Tibial artery (tissue), 4 donors: ENCODE measurements around the gene CACNA1C.

ENCODE experiments used
- DNase-seq, 2 donors: peaks; one replicate each; pipeline ENCODE4 v3.0.0-alpha.2; 2019
- H3K27ac ChIP-seq, 2 donors: fragments of 200-600 bp; sonication (generic) in 1 of 2; 1 replicate in 1 of 2; 2 replicates in 1 of 2; pipeline ENCODE4 v1.5.1; 2018 to 2019; ENCODE audit warnings: mild to moderate bottlenecking in 1 of 2
- H3K27me3 ChIP-seq, 2 donors: fragments of 200-600 bp; sonication (generic) in 1 of 2; one replicate each; pipeline versions ENCODE4 v1.5.1 to v1.6.0; 2016 to 2019
- H3K36me3 ChIP-seq, 3 donors: fragments of 200-600 bp; sonication (generic) in 2 of 3; one replicate each; pipeline ENCODE4 v1.5.1; 2016 to 2019; ENCODE audit warnings: mild to moderate bottlenecking in 2 of 3
- H3K4me1 ChIP-seq, 4 donors: fragments of 200-600 bp; sonication (generic) in 2 of 4; 1 replicate in 3 of 4; 2 replicates in 1 of 4; pipeline ENCODE4 v1.5.1; 2016 to 2019
- H3K4me3 ChIP-seq, 2 donors: fragments of 200-600 bp; sonication (generic) in 1 of 2; 1 replicate in 1 of 2; 2 replicates in 1 of 2; pipeline ENCODE4 v1.5.1; 2018 to 2019; ENCODE audit warnings: mild to moderate bottlenecking in 2 of 2
- H3K9me3 ChIP-seq, 3 donors: fragments of 200-600 bp; sonication (generic) in 1 of 3; one replicate each; pipeline ENCODE4 v1.5.1; 2016 to 2019
- intact Hi-C: fragments of 100-400 bp; cut with DNase I; formaldehyde crosslinking; loops from one replicate; pipeline ENCODE4 v1.15.0; 2023; ENCODE audit warnings: low total_unique reads
- TF ChIP-seq, protein P1 (sequence below), 2 experiments: fragments of 200-600 bp in 1 of 2; fragments of 450-650 bp in 1 of 2; IDR thresholded peaks; one replicate each; pipeline ENCODE4 v1.5.1; 2017 to 2019; ENCODE audit warnings: antibody characterized with exemption in 2 of 2, mild to moderate bottlenecking in 1 of 2, moderate library complexity in 1 of 2

The CACNA1C gene

DNA sequence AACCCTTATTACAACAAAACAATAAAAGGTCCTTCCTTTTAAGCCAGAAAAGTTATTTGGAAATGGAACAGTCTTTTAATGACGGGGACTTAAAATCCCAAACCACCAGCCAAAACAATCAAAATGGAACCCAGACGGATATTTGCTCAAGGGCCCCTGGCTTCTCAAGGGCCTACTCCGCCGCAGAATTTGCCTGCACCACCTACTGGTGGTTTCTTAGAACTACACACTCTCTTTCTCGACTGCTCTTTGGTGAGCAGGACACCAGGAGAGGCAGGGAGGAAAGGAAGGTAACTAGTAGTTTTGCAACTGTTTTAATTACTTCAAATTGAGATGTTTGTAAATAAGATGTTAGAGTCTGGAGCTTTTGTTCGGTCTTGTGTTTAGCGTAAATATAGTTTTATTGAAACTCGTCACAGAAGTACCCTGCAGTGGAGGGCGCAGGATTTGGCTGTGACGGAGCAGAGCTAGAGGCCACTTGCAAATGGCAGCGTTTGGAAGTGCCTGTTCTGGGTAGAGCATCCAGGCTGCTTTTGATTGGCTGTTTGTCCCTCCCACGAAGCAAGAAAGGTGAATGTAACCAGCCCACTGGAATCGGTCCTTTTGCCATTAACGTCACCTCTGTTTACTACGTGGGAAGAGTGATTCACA lies 238.5 kb downstream of the CACNA1C start:
- intact Hi-C loops, result no loop called here
- no peak for DNase-seq
- H3K36me3 ChIP-seq, result no peaks in the 10 kb centered on the region
- peak overlapping the region; percentile 81 to 83 for H3K27ac ChIP-seq
- TF ChIP-seq, protein P1, sequence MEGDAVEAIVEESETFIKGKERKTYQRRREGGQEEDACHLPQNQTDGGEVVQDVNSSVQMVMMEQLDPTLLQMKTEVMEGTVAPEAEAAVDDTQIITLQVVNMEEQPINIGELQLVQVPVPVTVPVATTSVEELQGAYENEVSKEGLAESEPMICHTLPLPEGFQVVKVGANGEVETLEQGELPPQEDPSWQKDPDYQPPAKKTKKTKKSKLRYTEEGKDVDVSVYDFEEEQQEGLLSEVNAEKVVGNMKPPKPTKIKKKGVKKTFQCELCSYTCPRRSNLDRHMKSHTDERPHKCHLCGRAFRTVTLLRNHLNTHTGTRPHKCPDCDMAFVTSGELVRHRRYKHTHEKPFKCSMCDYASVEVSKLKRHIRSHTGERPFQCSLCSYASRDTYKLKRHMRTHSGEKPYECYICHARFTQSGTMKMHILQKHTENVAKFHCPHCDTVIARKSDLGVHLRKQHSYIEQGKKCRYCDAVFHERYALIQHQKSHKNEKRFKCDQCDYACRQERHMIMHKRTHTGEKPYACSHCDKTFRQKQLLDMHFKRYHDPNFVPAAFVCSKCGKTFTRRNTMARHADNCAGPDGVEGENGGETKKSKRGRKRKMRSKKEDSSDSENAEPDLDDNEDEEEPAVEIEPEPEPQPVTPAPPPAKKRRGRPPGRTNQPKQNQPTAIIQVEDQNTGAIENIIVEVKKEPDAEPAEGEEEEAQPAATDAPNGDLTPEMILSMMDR (IDR thresholded peaks at IDR 0.05), result peak; percentile 53 to 56
- no peak overlapping the region for H3K4me3 ChIP-seq
- peaks cover 0 to 100% (median 61%) of the 10 kb centered on the region in 4 donors for H3K4me1 ChIP-seq
- H3K9me3 ChIP-seq, result no peaks in the 10 kb centered on the region
- H3K27me3 ChIP-seq, result no peaks in the 10 kb centered on the region

DNA sequence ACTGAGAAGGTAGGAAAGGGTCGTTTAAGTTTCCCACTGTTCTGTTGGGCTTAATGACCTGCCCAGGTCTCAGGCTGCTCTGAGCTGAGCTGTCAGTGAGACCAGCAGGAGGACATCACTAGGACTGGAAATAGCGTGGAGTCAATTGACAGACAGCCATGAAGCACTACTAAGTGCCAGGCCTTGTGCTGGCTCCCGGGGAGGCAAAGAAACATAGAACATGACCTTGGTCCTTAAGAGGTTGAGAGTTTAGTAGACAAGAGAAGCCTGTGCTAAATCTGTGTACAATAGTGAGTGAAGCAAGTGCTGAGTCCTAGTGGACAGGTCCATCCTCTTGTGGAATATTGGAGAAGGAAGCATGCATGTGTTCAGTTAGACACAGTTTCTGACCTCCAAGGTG lies 239.2 kb downstream of the CACNA1C start:
- H3K36me3 ChIP-seq, result no peaks in the 10 kb centered on the region
- no peak overlapping the region for H3K4me3 ChIP-seq
- no peaks in the 10 kb centered on the region for H3K9me3 ChIP-seq
- peak overlapping the region; percentile 81 to 83 for H3K27ac ChIP-seq
- H3K27me3 ChIP-seq, result no peaks in the 10 kb centered on the region
- TF ChIP-seq, protein P1 (IDR thresholded peaks at IDR 0.05), result no peak
- peaks cover 0 to 100% (median 59%) of the 10 kb centered on the region in 4 donors for H3K4me1 ChIP-seq
- DNase-seq, result no peak
- intact Hi-C loops, result no loop called here

DNA sequence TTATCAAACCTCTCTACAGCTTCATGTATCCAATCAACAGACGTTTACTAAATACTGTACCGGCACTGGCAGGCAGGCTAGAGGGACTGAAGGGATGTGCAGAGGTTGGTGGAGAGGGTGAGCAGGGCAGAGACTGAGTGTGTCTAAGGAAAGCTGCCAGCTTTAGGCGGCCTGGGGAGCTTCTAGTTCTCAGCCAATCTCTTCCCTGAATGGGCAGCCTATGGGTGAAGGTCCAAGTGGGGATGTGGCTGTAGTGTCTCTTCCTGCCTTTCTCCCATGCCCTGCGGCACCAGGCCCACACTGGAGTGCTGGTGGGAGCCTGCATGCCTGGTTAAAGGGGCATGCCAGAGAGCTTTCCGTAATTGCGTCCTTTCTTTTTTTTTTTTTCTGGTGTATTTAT lies 239.8 kb downstream of the CACNA1C start:
- Histone ChIP-seq H3K27ac (peak overlapping the region; percentile 81 to 83), H3K27me3 (no peaks in the 10 kb centered on the region), H3K4me3 (no peak overlapping the region), H3K36me3 (no peaks in the 10 kb centered on the region), H3K9me3 (no peaks in the 10 kb centered on the region), H3K4me1 (peaks cover 0 to 100% (median 59%) of the 10 kb centered on the region in 4 donors)
- intact Hi-C loops, result no loop called here
- no peak for DNase-seq
- TF ChIP-seq, protein P1 (IDR thresholded peaks at IDR 0.05), result no peak

DNA sequence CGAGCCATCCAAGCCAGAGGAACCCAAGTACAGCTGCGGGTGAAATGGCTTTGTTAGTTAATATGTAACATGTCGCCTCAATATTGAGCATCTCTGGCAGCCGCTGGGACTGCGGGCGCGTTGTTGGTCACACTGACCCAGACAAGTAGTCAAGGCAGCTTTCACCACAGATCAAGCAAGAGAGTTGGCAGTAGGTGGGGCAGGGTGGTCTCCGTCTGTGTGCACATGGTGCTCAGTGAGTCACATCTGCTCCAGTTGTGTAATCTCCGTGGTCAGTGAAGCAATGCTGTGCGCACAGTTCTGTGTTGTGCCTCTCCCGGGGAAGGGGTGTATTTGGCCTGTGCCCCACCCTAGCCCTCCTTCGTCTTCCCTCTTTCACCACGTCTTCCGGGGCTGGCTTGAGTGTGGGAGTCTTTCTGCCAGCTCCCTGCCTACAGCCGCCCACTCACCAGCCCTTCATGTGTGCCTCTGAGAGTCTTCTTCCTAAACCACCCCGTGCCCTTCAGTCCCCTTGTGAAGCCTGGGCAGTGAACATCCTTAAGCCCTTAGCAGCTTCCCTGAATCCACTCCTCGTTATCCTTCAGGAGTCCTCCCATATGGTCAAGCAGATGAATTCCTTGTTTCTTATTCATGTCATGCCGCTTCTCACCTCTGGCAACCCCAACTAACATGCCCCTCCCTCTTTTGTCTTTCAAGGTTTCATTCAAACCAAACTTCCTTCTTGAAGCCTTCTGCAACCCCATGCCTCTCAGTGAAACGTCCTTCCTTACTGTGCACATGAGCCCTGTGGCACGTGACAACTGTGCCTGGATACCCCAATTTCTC lies 242.1 kb downstream of the CACNA1C start:
- Histone ChIP-seq H3K27me3 (no peaks in the 10 kb centered on the region), H3K36me3 (no peaks in the 10 kb centered on the region), H3K9me3 (no peaks in the 10 kb centered on the region), H3K27ac (peak overlapping the region; percentile 7 to 35), H3K4me3 (no peak overlapping the region), H3K4me1 (peaks cover 0 to 100% (median 59%) of the 10 kb centered on the region in 4 donors)
- DNase-seq, result peak; percentile 34 to 85
- intact Hi-C loops, result no loop called here
- TF ChIP-seq, protein P1 (IDR thresholded peaks at IDR 0.05), result no peak

DNA sequence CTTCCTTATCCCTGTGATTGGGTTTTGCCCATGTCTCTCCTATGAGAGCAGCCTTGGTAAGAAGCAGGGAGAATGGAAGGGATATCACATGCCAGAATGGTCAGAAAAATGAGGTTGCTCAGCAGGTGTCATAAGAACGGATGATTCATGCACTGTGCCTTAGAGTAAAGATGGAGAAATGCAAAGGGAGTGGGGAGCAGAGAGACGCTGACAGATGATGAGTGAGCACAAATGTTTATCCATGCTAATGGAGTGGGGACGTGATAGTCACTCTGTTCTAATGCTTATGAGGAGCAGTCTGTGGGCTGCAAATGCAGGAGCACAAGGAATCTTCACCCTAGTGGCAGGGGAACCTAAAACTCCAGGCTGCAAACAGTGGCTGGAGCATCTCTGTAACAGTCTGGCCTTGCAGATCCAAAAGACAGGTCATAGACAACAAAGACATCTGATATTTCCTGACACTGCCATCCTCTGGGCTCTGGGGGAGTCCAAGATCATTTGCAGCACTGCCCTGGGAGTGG lies 243.2 kb downstream of the CACNA1C start:
- H3K4me3 ChIP-seq, result no peak overlapping the region
- DNase-seq, result no peak
- intact Hi-C loops, result no loop called here
- H3K9me3 ChIP-seq, result no peaks in the 10 kb centered on the region
- H3K36me3 ChIP-seq, result no peaks in the 10 kb centered on the region
- peaks cover 0 to 100% (median 61%) of the 10 kb centered on the region in 4 donors for H3K4me1 ChIP-seq
- H3K27me3 ChIP-seq, result no peaks in the 10 kb centered on the region
- TF ChIP-seq, protein P1 (IDR thresholded peaks at IDR 0.05), result no peak
- peak overlapping the region in 1 of 2 donors; percentile 35 for H3K27ac ChIP-seq
